GM23338 (cell line): ENCODE data around the gene MAPK8. TPM values are rescaled to one million over a fixed set of nuclear protein-coding genes. Genes with fewer than 3 reads are reported as not detected.
A peak's percentile ranks its signal among the peaks of the same experiment; 100 is the strongest.

ENCODE experiments used
- ATAC-seq: fragments of 200-7000 bp; cut with Tn5 transposase; 3 replicates; pipeline ENCODE4 v1.9.1; 2020
- DNase-seq: peaks from one replicate; pipeline ENCODE4 v3.0.0-alpha.2; 2015; ENCODE audit warnings: low spot score
- H2AFZ ChIP-seq: fragments of 200-600 bp; sonication (generic); 2 replicates; pipeline ENCODE4 v1.8.0; 2016; ENCODE audit warnings: antibody characterized with exemption, mild to moderate bottlenecking, moderate library complexity
- H3F3A ChIP-seq: fragments of 200-600 bp; sonication (generic); replicated peaks from 2 replicates; pipeline ENCODE4 v1.8.0; 2017; ENCODE audit warnings: antibody characterized with exemption, mixed run types, low read depth
- H3K27ac ChIP-seq: fragments of 200-600 bp; sonication (generic); 2 replicates; pipeline ENCODE4 v1.6.1; 2016; ENCODE audit warnings: low read depth
- H3K27me3 ChIP-seq: fragments of 200-600 bp; sonication (generic); 2 replicates; pipeline ENCODE4 v1.8.0; 2016; ENCODE audit warnings: mild to moderate bottlenecking, mixed run types, moderate library complexity; ENCODE audit not compliant: insufficient read depth
- H3K36me3 ChIP-seq: fragments of 200-600 bp; sonication (generic); 2 replicates; pipeline ENCODE4 v1.8.0; 2016; ENCODE audit warnings: mild to moderate bottlenecking; ENCODE audit not compliant: insufficient read depth
- H3K4me1 ChIP-seq: fragments of 200-600 bp; sonication (generic); 2 replicates; pipeline ENCODE4 v1.8.0; 2016; ENCODE audit warnings: mild to moderate bottlenecking, moderate library complexity; ENCODE audit not compliant: insufficient read depth
- H3K4me2 ChIP-seq: fragments of 200-600 bp; sonication (generic); 2 replicates; pipeline ENCODE4 v1.7.1; 2017; ENCODE audit warnings: mixed run types
- H3K4me3 ChIP-seq: fragments of 200-600 bp; sonication (generic); 2 replicates; pipeline ENCODE4 v1.6.1; 2016; ENCODE audit warnings: mixed run types
- H3K79me2 ChIP-seq: fragments of 200-600 bp; sonication (generic); replicated peaks from 2 replicates; pipeline ENCODE4 v1.8.0; 2017; ENCODE audit warnings: mild to moderate bottlenecking; ENCODE audit not compliant: insufficient read depth
- H3K9me2 ChIP-seq: fragments of 200-600 bp; sonication (generic); 2 replicates; pipeline ENCODE4 v1.8.0; 2017; ENCODE audit not compliant: insufficient read depth
- H4K20me1 ChIP-seq: fragments of 200-600 bp; sonication (generic); replicated peaks from 2 replicates; pipeline ENCODE4 v1.8.0; 2017; ENCODE audit warnings: mild to moderate bottlenecking; ENCODE audit not compliant: insufficient read depth
- H3K27ac Mint-ChIP-seq: 2 replicates; pipeline ENCODE4 v1.8.0; 2020; ENCODE audit warnings: inconsistent platforms, mild to moderate bottlenecking, moderate library complexity, mixed read lengths
- H3K27me3 Mint-ChIP-seq: 3 replicates; pipeline ENCODE4 v1.8.0; 2022; ENCODE audit warnings: low read depth, mild to moderate bottlenecking, moderate library complexity, mixed read lengths, inconsistent platforms; ENCODE audit not compliant: insufficient read depth, poor library complexity
- H3K36me3 Mint-ChIP-seq: 3 replicates; pipeline ENCODE4 v1.8.0; 2021; ENCODE audit warnings: low read depth, mild to moderate bottlenecking, inconsistent platforms, moderate library complexity, mixed read lengths
- H3K4me1 Mint-ChIP-seq: 3 replicates; pipeline ENCODE4 v1.8.0; 2020; ENCODE audit warnings: mild to moderate bottlenecking, inconsistent platforms, mixed read lengths
- H3K4me3 Mint-ChIP-seq: 3 replicates; pipeline ENCODE4 v1.8.0; 2021; ENCODE audit warnings: moderate library complexity, mild to moderate bottlenecking, inconsistent platforms, mixed read lengths
- H3K9me3 Mint-ChIP-seq: 3 replicates; pipeline ENCODE4 v1.8.0; 2020; ENCODE audit warnings: moderate library complexity, mild to moderate bottlenecking, inconsistent platforms, mixed read lengths
- CREB1 ChIP-seq: fragments of 250-450 bp; sonication (Bioruptor Pico); IDR thresholded peaks from 2 replicates; pipeline ENCODE4 v1.5.0; 2020; ENCODE audit warnings: low read depth, mild to moderate bottlenecking, moderate library complexity
- STAT1 ChIP-seq: IDR thresholded peaks from one replicate; pipeline ENCODE4 v1.6.1; 2016; ENCODE audit warnings: antibody characterized with exemption; ENCODE audit not compliant: unreplicated experiment
- ZNF331 ChIP-seq: fragments of 250-450 bp; sonication (Bioruptor Pico); IDR thresholded peaks from 2 replicates; pipeline ENCODE4 v1.5.0; 2020; ENCODE audit warnings: low read depth, mild to moderate bottlenecking, moderate library complexity
- polyA plus RNA-seq: library from polyadenylated mRNA; unstranded; fragments of >200 nt; fragmentation: Nextera tagmentation; extraction: Ambion mirVana; gene quantifications from 2 replicates; pipeline ENCODE4 v1.2.1, GENCODE V29; 2016
- total RNA-seq: library from RNA; depleted of rRNA; stranded (reverse); fragments of >200 nt; shearing (Covaris generic); gene quantifications from 2 replicates; pipeline ENCODE4 v1.2.3, GENCODE V29; 2014
- TF ChIP-seq, protein P1 (sequence below), 2 experiments: fragments of 200-600 bp in 1 of 2; sonication (generic) in 1 of 2; conservative IDR thresholded peaks; 2 replicates each; pipeline versions ENCODE4 v1.5.1 to v1.6.1; 2016 to 2017; ENCODE audit warnings: antibody characterized with exemption in 2 of 2, low read depth in 2 of 2, mild to moderate bottlenecking in 2 of 2, moderate library complexity in 1 of 2
- TF ChIP-seq, protein P2 (sequence below): fragments of 250-450 bp; sonication (Bioruptor Pico); IDR thresholded peaks from 2 replicates; pipeline ENCODE4 v1.5.0; 2020; ENCODE audit warnings: mild to moderate bottlenecking, moderate library complexity

MAPK8 gene
- total and polyA plus RNA-seq, 2 experiments from 2014 or later = 52.4 to 73.6 TPM

DNA sequence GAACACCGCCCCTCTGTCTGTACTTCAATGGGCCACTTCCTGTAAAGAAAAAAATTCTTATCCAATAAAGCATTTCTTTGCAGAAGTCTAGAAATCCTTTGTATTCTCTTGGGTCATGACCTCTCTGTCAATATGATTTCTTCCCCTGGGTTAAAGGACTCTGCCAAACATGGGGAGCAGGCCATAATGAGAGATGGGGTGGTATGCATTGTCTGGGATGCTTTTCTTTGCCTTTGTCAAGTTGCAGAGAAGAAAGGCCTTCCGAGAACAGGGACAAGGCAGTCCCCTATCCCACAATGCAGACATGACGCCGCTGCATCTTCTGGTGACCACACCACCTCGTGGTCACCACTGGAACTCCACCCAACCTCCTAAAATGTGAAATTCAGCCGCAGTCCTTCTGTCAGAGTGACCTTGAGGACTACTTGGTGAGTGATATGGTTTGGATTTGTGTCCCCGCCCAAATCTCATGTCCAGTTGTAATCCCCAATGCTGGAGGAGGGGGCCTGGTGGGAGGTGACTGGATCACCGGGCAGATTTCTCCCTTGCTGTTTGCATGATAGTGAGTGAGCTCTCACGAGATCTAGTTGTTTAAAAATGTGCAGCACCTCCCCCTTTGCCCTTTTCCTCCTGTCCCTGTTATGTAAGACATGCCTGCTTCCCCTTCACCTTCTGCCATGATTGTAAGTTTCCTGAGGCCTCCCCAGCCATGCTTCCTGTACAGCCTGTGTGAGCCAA lies 16.8 kb upstream of the MAPK8 start:
- H3K27me3 Mint-ChIP-seq = peaks cover 2% of the 10 kb centered on the region
- H3K27me3 ChIP-seq = no peaks in the 10 kb centered on the region
- TF ChIP-seq, protein P1, sequence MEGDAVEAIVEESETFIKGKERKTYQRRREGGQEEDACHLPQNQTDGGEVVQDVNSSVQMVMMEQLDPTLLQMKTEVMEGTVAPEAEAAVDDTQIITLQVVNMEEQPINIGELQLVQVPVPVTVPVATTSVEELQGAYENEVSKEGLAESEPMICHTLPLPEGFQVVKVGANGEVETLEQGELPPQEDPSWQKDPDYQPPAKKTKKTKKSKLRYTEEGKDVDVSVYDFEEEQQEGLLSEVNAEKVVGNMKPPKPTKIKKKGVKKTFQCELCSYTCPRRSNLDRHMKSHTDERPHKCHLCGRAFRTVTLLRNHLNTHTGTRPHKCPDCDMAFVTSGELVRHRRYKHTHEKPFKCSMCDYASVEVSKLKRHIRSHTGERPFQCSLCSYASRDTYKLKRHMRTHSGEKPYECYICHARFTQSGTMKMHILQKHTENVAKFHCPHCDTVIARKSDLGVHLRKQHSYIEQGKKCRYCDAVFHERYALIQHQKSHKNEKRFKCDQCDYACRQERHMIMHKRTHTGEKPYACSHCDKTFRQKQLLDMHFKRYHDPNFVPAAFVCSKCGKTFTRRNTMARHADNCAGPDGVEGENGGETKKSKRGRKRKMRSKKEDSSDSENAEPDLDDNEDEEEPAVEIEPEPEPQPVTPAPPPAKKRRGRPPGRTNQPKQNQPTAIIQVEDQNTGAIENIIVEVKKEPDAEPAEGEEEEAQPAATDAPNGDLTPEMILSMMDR (conservative IDR thresholded peaks at IDR 0.05; ENCODE audit: low read depth in 2 of 2) = peak; percentile 76 to 86
- TF ChIP-seq ZNF331 = no peak
- TF ChIP-seq, protein P2, sequence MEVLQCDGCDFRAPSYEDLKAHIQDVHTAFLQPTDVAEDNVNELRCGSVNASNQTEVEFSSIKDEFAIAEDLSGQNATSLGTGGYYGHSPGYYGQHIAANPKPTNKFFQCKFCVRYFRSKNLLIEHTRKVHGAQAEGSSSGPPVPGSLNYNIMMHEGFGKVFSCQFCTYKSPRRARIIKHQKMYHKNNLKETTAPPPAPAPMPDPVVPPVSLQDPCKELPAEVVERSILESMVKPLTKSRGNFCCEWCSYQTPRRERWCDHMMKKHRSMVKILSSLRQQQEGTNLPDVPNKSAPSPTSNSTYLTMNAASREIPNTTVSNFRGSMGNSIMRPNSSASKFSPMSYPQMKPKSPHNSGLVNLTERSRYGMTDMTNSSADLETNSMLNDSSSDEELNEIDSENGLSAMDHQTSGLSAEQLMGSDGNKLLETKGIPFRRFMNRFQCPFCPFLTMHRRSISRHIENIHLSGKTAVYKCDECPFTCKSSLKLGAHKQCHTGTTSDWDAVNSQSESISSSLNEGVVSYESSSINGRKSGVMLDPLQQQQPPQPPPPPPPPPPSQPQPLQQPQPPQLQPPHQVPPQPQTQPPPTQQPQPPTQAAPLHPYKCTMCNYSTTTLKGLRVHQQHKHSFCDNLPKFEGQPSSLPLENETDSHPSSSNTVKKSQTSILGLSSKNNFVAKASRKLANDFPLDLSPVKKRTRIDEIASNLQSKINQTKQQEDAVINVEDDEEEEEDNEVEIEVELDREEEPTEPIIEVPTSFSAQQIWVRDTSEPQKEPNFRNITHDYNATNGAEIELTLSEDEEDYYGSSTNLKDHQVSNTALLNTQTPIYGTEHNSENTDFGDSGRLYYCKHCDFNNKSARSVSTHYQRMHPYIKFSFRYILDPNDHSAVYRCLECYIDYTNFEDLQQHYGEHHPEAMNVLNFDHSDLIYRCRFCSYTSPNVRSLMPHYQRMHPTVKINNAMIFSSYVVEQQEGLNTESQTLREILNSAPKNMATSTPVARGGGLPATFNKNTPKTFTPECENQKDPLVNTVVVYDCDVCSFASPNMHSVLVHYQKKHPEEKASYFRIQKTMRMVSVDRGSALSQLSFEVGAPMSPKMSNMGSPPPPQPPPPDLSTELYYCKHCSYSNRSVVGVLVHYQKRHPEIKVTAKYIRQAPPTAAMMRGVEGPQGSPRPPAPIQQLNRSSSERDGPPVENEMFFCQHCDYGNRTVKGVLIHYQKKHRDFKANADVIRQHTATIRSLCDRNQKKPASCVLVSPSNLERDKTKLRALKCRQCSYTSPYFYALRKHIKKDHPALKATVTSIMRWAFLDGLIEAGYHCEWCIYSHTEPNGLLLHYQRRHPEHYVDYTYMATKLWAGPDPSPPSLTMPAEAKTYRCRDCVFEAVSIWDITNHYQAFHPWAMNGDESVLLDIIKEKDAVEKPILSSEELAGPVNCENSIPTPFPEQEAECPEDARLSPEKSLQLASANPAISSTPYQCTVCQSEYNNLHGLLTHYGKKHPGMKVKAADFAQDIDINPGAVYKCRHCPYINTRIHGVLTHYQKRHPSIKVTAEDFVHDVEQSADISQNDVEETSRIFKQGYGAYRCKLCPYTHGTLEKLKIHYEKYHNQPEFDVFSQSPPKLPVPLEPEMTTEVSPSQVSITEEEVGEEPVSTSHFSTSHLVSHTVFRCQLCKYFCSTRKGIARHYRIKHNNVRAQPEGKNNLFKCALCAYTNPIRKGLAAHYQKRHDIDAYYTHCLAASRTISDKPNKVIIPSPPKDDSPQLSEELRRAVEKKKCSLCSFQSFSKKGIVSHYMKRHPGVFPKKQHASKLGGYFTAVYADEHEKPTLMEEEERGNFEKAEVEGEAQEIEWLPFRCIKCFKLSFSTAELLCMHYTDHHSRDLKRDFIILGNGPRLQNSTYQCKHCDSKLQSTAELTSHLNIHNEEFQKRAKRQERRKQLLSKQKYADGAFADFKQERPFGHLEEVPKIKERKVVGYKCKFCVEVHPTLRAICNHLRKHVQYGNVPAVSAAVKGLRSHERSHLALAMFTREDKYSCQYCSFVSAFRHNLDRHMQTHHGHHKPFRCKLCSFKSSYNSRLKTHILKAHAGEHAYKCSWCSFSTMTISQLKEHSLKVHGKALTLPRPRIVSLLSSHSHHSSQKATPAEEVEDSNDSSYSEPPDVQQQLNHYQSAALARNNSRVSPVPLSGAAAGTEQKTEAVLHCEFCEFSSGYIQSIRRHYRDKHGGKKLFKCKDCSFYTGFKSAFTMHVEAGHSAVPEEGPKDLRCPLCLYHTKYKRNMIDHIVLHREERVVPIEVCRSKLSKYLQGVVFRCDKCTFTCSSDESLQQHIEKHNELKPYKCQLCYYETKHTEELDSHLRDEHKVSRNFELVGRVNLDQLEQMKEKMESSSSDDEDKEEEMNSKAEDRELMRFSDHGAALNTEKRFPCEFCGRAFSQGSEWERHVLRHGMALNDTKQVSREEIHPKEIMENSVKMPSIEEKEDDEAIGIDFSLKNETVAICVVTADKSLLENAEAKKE (CRISPR knock-in tag) = 0 out of 2 replicates have a peak, but pooled peaks have one; percentile 30
- TF ChIP-seq CREB1 (CRISPR knock-in tag) = peak; percentile 57
- TF ChIP-seq STAT1 = no peak
- H3K4me3 ChIP-seq = no peak overlapping the region
- H3K4me1 ChIP-seq = 0 out of 2 replicates have a peak, but pooled peaks cover 3% of the 10 kb centered on the region
- no peaks in the 10 kb centered on the region for H4K20me1 ChIP-seq
- H3K36me3 ChIP-seq = no peaks in the 10 kb centered on the region
- no peak overlapping the region for H3K27ac ChIP-seq
- peak; percentile 92 for ATAC-seq
- H3K9me3 Mint-ChIP-seq = peaks cover 8% of the 10 kb centered on the region
- H3K27ac Mint-ChIP-seq = no peak overlapping the region
- no peaks in the 10 kb centered on the region for H3K79me2 ChIP-seq
- H3K9me2 ChIP-seq = 0 out of 2 replicates have a peak, but pooled peaks cover 3% of the 10 kb centered on the region
- no peak overlapping the region for H3K4me2 ChIP-seq
- no peaks in the 10 kb centered on the region for H3F3A ChIP-seq
- no peak overlapping the region for H3K4me3 Mint-ChIP-seq
- H2AFZ ChIP-seq = peak overlapping the region; percentile 39
- peak; percentile 82 for DNase-seq
- no peaks in the 10 kb centered on the region; the same call in 2 of the 3 replicates for H3K36me3 Mint-ChIP-seq
- peaks cover 10% of the 10 kb centered on the region; the same call in 2 of the 3 replicates for H3K4me1 Mint-ChIP-seq
